Activated CD4-positive, alpha-beta T cell treated with anti-CD3 and anti-CD28 coated beads for 24 hours (primary cell): Measurements from ENCODE around the gene ATXN3.

Experiments
- DNase-seq, 2 donors: peaks; one replicate each; pipeline ENCODE4 v3.0.0-alpha.2; 2020; ENCODE audit warnings: low read depth in 2 of 2

ATXN3 gene

DNA sequence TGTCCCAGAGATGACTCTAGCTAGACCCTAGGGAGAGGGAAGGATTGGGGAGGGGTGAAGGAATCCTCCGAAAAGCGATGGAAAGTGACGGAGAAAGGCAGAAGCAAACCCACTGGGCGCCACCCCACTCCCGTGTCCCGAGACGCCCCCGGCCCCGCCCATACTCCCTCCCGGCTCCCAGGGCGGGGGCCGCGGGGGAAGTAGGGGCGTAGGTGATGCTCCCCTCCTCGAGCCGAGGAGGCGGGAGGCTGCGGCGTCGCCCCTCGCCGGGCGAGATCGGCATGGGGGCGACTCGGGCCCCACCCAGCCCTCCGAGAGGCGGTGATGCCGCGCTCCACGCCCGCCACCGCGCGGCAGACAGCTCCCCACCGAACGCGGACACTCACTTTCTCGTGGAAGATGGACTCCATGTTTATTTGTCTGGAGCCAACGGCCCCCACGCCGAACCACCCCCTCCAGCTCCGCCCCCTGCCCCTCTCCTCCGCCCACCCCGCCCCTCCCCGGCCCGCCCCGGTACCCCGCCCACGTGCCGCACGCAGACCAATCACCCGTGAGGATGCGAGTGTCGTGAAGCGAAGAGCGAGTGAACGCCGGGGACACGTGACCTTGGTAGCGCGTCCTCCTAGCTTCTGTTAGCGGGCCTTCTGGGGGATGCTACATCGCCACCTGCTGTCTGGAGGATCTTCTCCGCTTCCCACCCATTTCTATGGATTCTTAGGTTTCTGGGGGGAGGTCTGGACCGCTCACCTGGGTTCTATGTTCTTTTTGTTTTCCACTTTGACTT lies at the start of gene ATXN3:
Gene ATXN3, minus strand, starts transcription at position 440 of the 784 bp plus-strand sequence. Its CDS starts 30 bp downstream, at position 410.
- peak; percentile 90 to 95 for DNase-seq

DNA sequence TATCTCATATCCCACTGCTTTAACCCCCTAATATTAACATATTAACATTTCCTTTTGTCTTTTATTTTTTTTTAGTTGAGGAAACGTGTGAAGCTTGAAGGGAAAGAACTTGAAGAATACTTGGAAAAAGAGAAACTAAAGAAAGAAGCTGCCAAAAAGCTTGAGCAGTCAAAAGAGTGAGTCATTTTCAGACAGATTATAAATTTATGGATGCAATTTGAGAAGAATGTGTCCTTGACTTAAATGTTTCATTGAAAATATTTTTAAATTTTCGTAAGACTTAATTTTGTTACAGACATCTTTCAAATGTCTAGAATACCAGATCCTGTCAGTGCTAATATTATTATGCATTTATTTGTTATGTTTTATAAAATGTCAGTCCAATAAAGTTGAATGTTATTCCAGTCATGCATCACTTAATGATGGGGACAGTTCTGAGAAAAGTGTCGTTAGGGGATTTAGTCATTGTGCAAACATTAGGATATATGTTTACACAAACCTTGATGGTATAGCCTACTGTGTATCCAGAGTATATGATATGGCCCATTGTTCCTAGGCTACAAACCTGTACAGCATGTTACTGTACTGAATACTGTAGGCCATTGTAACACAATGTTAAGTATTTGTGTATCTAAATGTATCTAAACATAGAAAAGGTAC lies 48.0 kb upstream of the ATXN3 start:
- no peak for DNase-seq

DNA sequence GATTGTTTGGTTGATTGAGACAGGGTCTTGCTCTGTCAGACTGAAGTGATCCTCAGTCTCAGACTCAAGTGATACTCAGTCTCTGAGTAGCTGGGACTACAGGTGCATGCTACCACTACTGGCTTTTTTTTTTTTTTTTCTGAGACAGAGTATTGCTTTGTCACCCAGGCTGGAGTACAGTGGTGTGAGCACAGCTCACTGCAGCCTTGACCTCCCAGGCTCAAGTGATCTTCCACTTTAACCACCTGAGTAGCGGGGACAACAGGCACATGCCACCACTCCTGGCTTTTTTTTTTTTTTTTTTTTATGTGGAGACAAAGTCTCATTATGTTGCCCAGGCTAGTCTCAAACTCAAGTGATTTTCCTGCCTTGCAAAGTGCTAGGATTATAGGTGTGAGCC lies 47.2 kb upstream of the ATXN3 start:
- no peak for DNase-seq

DNA sequence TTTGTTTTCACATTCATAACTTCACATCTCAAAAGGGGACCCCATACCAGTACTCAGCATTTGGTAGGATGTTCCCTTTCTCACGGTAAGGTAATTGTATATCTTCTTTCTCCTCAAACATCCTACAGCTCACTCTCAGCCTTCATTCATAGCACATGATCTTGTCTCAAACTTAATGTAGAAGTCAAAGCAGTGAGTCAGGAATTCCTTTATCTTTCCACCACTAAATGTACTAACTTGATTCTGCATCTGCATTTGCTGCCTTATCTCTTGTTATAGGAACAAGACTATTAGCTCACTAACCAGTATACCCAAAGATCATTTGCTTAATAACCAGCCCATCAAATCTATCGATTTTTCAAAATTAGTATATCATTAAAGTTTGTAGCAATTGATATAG lies 38.3 kb upstream of the ATXN3 start:
- no peak for DNase-seq

DNA sequence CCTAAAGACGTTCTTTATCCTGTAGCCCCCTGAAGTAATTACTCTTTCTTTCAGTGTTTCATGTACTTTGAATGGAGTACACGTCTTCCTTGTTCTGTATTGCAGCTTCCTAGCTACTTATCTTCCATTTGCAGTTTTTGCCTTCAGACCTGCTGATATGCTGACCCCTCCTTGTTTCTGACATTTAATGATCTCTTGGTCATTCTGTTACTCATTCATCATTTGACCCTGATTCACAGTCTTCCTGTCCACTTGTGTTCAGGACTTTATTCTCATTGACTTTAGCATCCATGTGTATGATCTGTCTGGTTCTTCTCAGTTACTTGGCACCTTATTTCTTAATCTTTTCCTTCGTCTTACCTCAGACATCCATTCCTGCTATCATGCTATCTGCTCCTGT lies 37.6 kb upstream of the ATXN3 start:
- no peak for DNase-seq

DNA sequence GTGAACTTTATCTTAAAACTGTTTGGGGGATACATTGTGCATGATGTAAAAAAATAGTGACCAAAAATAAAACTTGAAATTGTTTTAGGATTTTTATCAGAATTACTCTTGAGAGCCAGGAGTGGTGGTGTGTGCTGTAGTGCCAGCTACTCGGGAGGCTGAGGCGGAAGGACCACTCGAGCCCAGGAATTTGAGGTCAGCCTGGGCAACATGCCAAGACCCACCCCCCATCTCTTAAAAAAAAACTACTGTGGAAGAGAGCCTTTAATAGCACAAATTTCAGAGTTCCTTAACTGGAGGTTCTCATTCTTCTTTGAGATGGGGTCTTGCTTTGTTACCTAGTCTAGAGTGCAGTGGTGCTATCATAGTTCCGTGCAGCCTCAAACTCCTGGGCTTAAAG lies 36.9 kb upstream of the ATXN3 start:
- DNase-seq: no peak

DNA sequence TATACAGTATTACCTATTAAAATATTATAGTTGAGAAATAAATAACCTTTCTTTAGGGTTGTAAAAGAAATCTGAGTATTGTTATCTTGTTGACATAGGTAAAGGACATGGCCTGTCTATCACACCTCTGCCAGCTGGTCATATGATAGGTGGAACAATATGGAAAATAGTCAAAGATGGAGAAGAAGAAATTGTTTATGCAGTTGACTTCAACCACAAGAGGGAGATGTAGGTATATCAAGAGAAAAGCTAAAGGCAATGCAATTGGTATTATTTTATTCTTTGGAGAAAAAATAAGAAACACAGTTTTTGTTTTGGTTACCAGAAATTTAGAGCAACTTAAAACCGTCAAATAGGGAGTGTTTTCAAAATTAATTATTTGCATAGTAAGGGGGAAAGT lies 28.9 kb upstream of the ATXN3 start:
- no peak for DNase-seq

DNA sequence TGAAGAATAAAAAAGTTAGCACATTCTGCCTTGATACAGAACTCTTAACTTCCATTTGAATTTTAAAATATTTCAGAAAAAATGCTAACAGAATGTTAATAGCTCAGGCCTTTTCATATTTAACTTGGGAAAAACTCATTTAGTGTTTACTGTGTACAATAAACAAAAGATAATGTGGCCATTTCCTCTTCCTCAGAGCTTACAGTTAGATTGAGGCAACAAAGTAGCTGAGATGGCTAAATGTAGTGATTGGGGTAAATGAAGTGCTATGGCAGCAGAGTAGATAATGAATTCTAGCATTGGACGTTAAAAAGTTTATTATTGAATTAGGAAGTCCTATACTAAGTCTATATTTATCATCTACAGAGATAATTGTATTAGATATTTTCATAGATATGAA lies 28.1 kb upstream of the ATXN3 start:
- DNase-seq: no peak

DNA sequence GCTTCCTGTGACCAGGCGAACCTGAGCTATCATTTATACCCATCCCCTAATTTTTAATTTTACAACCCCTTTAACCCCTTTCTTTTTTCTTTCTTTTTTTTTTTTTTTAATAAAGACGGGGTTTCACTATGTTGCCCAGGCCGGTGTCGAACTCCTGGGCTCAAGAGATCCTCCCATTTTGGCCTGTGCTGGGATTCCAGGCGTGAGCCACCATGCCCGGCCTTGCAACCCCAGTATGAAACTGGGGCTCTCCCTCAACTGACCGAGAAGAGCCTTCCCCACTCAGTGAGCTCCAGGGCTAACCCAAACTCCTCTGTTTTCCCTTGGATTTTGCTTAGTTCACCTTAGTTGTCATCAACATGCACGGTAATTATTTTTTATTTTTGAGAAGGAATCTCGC lies 16.4 kb upstream of the ATXN3 start:
- no peak for DNase-seq

DNA sequence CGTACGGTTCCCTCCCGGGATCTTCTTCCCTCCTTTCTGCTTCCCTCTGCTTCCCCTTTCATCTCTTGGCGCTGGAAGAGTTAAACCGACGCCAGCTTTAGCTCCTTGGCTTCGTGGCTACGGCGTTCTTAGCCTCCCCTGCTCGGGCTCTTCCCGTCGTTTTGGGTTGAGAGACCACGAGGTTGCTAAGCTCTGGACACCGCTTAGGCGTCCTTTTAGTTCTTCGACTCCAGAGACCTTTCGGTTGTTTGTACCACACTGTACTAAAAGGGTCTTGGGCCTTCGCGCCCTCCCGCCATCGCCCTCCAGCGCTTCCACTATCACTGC lies 15.9 kb upstream of the ATXN3 start:
- no peak for DNase-seq

DNA sequence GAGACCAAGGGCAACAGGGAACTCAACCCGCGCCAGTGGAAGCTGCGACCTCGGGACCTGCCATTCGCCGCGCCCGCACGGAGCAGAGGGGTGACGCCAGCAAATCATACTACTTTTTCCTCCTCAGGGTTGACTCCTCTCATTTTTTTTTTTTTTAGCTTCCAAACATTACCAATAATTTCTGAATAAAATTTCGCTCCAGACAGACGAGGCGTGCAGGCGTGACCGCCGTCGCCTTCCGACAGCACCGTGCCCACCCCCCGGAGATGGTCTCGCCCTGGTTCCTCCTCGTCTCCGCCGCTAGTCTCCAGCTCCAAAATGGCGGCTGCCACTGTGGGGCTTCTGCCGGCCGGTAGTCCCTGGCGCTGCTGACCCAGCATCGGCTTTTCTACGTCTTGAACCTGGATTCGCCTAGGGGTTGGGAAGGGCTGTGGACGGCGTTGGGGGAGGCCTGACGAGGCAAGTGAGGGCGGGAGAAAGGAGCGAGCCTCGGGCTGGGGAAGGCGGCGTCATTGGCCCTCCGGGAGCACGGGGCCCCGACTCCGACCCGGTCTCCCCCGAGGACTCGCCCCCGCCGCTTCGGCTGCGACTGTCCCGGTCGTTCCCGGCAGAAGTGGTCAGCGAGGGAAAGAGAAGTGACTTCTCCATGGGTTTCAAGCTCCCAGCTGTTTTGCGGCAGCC lies 15.4 kb upstream of the ATXN3 start, which contains the start of the genes CPSF2 and NDUFB1:
Gene CPSF2, plus strand, starts transcription at position 300 of the 681 bp plus-strand sequence. CDS start 9,016 bp downstream, outside the sequence.
Gene NDUFB1, minus strand, starts transcription at position 37 of the 681 bp plus-strand sequence. CDS start 4,069 bp downstream, outside the sequence.
- DNase-seq: peak; percentile 76 to 81

DNA sequence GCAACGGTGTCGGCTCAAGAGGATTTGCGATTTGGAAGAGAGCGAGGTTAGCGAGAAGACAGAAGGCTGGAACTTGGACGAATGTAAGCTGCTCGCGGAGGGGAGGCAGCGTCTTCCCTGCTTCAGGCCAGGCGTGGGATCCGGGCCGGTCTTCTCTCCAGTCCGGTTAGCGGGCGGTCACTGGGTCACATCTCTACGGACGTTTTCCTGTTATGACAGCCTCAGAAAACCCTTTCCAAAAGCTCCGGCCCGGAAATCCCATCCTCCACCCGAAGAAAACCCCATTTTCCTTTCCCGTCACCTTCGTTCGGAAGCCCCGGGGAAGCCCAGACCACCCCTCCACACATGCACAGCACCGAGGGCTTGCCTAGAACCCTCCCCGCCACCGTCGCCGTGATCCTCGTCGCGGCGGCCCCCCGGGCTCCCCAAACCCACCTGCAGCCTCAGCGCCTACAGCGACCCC lies 14.9 kb upstream of the ATXN3 start:
- no peak for DNase-seq

DNA sequence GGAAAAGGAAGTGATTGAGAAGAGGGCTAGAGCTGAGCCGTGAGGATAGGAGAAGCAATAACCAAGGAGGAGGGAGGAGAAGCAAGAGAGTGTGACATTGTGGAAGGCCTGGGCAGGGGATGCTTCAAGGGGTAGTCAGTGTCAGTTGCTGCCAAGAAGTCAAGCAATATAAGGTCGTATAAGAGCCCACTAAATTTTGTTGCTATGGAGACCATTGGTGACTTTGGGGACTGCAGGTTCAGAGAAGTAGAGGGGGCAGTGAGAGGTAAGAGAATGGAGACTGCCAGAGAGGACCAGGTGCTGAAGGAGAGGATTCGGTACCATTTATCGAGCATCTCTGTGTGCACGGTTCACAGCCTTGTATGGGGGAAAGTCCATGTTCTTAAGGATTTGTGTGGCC lies 3.1 kb upstream of the ATXN3 start:
- no peak for DNase-seq

DNA sequence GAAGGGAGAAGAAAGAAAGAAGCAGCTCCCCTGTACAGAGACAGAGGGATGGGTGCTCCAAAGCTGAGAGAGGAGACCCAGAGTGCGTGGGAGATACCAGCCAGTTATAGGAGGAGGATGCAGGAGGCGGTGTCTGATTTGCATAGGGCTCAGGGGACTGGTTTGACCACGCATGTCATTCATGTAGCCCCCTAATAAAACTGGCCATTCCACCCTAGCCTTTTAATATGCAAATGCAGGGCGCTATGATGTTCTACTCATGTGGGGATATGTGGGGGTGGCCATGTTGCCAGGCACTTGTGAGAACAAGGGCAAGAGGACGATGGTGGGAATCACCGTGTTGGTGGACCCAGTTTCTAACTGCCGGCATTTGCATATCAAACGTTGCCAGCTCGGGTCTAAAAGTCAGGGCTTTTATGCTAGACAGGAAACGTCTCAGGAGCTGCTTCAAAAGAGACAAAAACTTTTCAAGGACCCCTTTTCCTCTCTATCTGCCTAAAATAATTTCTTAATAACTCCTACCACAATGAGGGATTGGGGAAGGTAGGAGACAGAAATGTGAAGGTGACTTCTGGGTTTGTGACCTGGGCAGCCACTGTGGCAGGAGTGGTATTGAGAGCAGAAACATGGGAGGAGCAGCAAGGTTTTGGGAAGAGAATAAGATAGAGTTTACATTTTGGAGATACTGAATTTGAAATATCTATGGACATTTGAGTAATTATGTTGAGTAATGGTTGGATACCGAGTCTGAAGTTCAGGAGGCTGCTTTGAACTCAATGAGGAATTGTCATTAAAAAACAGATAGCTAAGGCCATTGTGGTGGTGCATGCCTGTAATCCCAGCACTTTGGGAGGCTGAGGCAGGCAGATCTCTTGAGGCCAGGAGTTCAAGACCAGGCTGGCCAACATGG lies 2.2 kb upstream of the ATXN3 start:
- DNase-seq: no peak

DNA sequence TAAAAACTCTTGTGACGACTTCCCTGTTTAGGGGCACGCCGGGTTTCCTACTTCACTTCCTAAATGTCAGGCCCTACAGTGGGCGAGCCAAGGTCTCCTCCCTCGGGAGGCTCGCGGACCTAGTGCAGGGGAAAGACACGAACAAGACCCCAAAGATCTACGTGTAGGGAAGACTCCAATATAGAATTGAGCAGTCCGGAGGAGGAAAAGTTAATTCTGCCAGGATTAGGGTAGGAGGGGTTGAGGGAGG lies 564 bp downstream of the ATXN3 start:
- no peak for DNase-seq

DNA sequence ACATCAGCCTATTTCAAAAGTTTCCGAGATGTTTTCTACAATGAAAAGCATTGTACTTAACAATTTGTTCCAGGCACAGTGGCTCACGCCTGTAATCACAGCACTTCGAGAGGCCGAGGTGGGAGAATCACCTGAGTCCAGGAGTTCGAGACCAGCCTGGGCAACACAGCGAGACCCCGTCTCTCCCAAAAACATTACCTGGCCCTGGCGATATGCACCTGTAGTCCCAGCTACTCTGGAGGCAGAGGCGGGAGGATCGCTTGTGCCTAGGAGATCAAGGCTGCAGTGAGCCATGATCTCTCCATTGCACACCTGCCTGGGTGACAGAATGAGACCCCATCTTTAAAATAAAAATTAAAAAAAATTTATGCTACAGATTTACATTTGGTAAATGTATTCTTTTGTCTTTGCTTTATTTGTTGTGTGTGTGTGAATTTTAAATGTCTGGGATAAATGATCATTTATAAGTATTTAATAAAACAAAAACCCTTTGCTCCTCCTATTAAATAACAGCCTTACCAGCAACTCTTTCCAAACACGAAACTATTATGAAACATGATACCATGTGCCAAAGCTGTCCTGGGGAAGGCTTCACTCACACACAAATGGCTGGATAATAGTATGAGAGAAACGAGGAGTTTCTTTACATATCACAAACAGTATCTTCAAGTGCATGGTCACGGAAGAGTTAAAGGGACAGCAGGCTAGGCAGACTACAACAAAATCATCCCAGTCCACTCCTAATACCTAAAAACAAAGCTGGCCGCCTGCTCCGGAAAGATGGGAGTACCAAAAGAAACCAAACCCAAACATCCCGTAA lies 1.1 kb downstream of the ATXN3 start:
- no peak for DNase-seq

DNA sequence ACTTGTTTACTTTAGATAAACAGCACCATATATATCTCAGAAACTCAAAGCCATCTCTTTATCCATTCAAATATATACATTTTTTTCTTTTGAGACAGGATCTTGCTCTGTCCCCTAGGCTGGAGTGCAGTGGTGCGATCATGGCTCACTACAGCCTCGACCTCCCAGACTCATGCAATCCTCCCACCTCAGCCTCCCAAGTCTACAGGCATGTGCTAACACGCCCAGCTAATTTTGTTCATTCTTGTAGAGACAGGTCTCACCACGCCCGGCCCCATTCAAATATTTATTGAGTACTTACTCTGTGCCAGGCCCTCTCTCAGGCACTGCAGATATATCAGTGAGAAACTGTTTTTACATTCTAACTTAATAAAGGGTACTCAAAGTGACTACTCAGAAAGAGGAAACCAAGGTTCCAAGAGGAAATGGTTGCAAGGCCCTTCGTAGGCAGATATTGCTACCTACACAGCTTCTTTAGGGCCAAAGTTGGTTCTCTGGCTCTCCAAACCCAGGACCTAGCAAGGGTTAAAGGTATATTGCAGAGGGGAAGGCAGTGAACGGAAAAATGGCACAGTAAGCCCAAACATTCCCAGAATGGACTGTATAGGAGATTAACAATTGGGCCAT lies 2.9 kb downstream of the ATXN3 start:
- DNase-seq: no peak

DNA sequence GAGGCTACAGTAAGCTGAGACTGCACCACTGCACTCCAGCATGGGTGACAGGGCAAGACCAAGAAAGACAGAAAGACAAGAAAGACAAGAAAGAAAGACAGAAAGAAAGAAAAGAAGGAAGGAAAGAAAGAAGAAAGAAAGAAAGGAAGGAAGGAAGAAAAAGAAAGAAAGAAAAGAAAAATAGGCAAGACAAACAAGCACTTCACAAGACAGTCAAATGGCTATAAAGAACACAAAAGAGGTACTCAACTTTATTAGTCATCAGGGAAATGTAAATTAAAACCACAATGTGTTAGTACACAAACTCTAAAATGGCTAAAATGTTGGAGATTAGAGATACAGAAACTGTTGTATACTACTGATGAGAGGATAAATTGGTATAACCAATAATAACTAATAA lies 6.6 kb downstream of the ATXN3 start:
- DNase-seq: no peak

DNA sequence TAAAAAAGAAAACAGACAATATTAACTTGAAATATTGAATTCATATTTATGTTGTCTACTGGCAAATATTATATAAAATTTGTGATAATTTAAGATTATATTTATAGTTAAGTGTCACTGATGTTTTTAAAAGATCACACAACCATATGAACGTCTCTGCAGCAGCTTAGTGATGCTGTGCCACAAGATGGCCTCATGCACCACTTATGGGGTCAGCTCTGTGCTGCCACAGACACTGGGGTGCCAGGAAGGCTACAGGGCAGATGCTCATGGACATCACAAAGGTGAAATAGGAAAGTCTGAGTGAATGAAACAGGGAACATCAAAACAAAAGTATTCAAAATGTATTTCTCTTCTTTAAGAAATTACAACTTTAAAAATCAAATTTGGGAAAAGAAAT lies 13.1 kb downstream of the ATXN3 start:
- no peak for DNase-seq

DNA sequence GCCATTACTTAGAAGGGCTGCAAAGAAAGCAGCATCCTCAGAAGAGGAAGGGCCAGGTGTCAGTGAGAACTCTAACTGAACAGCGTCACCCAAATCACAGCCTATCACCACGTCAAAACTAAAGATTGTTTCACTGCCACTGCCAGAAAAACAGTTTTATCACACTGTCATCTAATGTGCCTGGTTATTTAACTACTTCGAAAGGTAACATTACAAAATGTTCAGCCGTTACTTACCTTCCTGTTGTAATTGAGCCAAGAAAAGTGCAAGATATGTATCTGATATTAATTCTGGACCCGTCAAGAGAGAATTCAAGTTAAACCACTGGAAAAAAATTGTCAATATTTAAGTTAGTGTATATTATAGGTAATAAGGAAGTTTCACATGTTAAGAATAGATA lies 17.9 kb downstream of the ATXN3 start:
- no peak for DNase-seq

DNA sequence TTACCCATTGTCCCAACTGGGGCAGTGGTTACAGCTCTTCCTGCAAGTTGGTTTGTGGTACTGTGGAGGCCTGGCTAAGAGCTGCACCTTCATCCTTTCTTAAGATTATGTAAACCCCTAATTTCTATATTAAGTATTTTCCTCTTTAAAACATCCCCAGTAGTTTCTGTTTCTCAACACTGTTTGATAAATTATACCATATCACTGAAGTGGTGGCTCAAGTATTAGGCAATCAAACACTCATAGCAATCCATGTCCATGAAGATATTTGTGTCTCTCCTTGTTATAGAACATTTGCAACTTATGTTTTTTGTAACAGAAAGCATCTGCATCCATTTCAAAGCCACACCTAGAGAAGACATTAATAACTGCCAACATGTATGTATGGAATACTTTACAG lies 31.8 kb downstream of the ATXN3 start:
- no peak for DNase-seq
